ENCODE results near the gene FAM181A.

FAM181A gene

DNA sequence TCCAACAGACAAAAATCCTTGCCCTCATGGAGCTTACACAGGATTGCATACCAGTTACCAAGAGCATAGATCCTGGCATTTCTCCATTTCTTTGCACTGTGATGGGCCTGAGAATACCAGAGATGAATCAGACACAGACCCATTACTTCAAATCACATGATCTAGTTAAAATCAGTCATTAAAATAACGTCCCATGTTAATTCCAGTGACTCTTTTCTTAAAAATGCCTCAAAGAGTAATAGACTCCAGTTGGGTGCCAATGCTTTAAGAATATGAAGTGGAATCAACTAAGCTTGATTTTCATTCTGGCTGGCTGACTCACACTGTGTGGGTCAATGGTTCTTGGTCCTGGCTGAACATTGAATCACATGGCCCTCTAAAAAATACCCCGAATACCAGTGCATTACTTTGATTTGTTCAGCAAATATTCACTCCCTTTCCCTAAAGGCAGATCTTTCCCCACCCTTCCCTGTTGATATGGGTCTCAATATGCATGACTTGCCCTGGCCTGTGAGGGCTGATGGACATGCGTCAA is 38.2 kb downstream of the FAM181A start:
- TF ChIP-seq GATA3 (IDR thresholded peaks at IDR 0.05; ENCODE audit: low read depth, low read length) (no peak), GATA2 (IDR thresholded peaks at IDR 0.05; ENCODE audit: low read depth, low read length) (no peak)

DNA sequence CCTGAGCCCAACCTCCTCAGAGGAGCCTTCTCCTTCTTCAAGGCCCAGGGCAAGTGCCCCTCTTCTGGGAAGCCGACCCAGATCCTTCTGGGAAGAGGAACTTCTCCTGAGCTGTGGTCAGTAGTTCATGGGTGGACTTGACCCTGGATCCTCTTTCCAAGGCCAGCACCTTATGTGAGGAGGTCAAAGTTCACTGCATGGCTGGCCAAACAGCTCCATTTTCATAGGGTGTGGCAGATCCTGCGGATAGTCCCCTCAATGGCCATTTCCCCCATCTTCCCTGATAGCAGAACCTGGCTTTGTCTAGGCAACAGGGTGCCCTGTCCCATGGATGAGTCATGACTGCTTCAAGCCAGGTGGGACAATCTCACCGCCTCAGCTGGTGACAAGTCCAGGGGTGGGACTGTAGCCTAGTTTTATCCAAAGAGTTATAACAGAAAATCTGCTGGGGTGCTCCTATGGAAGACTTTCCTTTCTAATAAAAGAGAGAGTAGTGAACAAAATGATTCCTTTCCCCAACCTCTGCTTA is 38.9 kb downstream of the FAM181A start:
- no peak for TF ChIP-seq GATA3 (IDR thresholded peaks at IDR 0.05; ENCODE audit: low read depth, low read length)
- TF ChIP-seq GATA2 (IDR thresholded peaks at IDR 0.05; ENCODE audit: low read depth, low read length) = no peak

DNA sequence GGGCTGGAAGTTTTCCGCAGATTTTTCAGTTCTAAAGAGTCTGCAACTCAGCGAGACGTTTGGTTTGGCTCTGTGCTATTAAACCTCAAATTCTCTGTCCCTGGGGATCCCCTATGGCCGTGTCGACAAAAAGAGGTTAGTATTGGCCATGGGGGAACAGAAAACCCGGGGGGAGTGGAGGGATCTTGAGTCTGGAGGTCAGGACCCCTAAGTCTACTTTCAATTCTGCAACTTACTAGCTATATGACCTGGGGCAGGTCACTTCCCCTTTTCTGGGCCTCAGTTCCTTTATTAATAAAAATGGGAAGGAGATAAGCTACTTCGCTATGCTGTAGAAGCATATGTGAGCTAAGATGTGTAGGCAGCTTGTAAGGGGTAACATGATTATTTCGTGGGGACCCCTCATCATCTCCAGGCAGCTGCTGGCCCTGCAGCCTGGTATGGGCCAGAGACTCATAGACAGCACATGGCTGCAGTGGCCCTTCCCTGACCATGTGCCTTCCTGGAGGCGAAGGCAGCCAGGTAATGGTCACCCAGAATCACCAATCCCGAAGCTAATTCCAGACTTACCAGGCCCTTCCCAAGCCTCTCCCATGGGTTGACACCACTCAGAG is 40.6 kb downstream of the FAM181A start:
- no peak for TF ChIP-seq GATA2 (IDR thresholded peaks at IDR 0.05; ENCODE audit: low read depth, low read length)
- no peak for TF ChIP-seq GATA3 (IDR thresholded peaks at IDR 0.05; ENCODE audit: low read depth, low read length)

DNA sequence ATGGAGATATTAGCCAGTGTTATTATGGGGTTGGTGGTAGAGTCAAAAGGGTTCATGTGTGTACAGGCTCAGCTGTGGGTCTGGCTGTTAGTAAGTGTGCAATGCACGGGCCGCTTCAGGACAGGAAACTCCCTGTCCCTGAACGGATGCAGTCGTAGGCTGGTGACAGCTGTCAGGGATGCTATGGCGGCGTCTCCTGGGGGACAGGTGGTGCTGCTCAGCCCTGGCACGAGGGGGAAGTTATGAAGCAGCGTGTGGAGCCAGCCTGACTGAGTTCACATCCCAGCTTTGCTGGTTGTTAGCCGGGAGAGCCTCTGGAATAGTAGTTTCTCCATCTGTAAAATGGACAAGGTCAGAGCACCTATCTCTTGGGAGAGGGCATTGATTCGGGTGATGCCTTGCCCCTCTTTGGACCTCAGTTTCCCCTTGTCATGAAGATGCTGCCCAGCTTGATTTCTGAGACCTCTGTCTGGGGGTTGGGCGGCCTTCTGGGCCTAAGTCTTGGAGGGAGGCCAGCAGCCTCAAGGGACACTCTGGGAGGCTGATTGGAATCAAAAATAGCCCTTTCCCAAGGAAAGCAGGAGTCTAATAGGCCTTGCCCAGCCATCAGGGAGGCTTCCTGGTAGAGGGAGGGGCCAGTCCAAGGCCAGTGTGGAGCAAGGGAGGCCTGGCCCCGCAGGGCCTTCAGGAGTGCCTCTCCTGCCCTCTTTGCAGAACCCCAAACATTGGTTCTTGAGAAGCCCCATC is 42.1 kb downstream of the FAM181A start:
- TF ChIP-seq GATA3 (IDR thresholded peaks at IDR 0.05; ENCODE audit: low read depth, low read length) (no peak), GATA2 (IDR thresholded peaks at IDR 0.05; ENCODE audit: low read depth, low read length) (no peak)

DNA sequence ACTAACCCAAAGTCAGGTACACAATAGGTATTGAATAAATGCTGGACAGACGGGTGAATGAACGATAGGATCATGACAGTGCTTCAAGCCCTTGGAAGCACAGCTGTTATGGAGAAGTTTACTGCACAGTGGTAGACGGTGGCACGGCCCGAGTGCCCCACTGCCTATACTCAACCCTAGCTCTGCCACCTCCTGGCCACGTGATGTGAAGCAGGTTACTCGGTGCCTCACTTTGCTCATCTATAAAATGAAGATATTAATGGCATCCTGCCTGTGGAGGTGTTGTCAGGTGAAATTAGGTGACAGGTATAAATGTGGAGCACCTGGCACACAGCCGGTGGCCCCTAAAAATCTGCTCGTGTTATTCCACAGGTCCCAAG is 43.4 kb downstream of the FAM181A start:
- TF ChIP-seq GATA3 (IDR thresholded peaks at IDR 0.05; ENCODE audit: low read depth, low read length) = no peak
- TF ChIP-seq GATA2 (IDR thresholded peaks at IDR 0.05; ENCODE audit: low read depth, low read length) = no peak

DNA sequence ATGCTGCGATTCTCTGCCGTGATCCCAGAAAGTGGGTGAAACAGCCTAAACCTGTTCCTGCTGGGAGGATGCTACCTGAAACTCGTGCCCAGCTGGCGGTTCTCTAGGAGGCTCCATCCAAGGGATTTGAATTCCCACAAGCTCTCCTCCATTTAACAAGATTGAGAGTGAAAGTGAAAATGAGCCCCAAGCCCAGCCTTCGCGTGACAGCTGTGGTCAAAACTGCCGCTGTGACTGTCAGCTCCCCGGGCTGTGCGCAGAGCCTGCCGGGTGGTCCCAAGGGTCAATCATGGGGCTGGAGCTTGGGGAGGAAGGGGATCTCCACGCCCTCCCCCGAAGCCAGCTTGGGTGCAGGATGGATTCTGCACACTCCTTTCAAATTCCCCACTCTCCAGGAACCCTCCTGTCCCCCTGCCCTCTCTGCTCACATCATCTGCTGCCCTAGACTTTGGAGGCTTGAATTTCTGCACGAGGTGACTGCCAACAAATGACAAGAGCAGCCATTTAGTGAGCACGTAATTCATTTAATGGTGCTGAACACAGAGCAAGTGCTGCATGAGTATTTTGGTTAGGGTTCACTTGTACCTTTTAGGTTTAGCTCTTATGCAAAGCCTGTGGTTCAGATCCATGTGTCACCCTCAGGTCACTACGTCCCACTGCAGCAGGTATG is 44.0 kb downstream of the FAM181A start:
- TF ChIP-seq GATA3 (IDR thresholded peaks at IDR 0.05; ENCODE audit: low read depth, low read length) = no peak
- no peak for TF ChIP-seq GATA2 (IDR thresholded peaks at IDR 0.05; ENCODE audit: low read depth, low read length)

DNA sequence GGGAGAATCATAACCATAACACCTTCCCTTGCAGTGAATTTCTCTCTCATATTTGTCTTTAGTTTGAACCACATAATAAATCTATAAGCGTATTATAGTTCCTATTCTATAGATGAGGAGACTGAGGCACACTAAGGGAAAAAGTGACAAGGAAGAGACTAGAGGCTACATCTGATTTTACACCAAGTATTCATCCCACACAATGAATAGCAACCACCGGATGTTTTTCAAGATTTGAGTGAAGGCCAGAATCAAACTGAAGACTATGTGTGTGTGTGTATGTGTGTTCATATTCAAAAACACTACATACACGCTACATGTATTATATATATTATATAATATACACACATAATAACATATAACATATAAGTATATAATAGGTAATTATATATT is 44.5 kb downstream of the FAM181A start:
- no peak for TF ChIP-seq GATA2 (IDR thresholded peaks at IDR 0.05; ENCODE audit: low read depth, low read length)
- TF ChIP-seq GATA3 (IDR thresholded peaks at IDR 0.05; ENCODE audit: low read depth, low read length) = no peak

DNA sequence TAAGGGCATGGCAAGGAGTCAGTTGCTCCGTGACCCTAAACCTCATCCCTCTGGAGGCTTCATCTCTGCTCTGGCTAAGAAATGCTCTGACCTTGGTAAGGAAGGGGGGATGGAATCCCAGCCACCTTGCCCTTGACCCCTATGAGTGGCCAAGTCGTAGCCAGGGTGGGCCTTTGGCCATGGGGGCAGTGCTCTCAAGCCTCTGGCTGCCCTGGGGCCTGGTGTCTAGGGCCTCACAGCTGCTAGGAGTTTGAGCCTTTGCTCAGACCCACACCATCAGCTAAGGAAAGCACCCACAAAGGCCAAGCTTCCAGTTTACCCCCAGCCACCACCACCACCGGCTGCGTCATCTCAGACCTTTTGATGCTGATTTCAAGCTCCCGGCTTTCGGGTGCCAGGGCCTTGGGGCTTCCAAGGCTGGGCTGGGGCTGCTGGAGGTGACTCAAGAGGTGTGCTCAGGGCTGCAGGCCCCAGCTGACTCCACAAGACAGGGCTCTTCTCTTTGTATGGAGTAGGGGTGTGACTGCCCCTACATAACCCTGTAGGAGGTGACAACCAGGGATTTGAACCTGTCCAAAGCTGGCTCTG is 45.6 kb downstream of the FAM181A start:
- TF ChIP-seq GATA3 (IDR thresholded peaks at IDR 0.05; ENCODE audit: low read depth, low read length) = no peak
- TF ChIP-seq GATA2 (IDR thresholded peaks at IDR 0.05; ENCODE audit: low read depth, low read length) = no peak

DNA sequence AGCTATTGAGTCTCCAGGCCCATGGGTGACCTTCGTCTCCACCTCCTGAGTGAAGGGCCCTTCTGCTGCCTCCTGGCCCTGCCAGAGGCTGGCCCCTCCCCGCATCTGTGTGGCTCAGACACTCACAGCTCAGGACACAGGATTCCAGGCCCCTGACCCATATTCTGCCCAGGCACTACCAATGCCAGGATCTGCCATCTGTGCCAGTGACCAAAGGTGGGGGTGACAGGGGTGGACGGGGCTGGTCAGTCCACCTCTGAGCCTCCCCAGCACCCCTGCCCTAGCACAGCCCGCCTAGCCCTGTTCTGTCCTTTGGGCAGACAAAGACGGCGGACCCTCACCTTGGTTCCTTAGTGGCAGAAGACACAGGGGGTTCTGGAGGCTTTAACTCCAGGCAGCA is 46.5 kb downstream of the FAM181A start:
- no peak for TF ChIP-seq GATA2 (IDR thresholded peaks at IDR 0.05; ENCODE audit: low read depth, low read length)
- TF ChIP-seq GATA3 (IDR thresholded peaks at IDR 0.05; ENCODE audit: low read depth, low read length) = no peak

DNA sequence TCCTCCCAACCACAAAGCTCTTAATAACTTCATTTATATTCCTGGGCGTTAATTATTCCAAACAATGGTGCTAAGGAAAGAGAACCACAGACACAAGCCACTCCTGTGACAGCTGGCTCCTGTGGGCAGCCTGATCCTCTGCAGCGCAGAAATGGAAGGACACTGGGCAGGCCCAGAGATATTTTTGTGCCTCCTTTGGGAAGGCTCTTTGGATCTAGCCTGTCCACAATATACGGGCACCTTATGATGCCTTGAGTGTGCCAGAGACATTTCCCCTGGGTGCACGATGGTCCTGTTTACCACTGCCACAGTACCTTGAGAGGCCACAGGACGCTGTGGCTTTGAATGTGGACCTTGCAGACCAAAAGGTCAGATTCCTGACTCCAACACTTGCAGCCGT is 47.2 kb downstream of the FAM181A start:
- TF ChIP-seq GATA2 (IDR thresholded peaks at IDR 0.05; ENCODE audit: low read depth, low read length) (no peak), GATA3 (IDR thresholded peaks at IDR 0.05; ENCODE audit: low read depth, low read length) (no peak)

DNA sequence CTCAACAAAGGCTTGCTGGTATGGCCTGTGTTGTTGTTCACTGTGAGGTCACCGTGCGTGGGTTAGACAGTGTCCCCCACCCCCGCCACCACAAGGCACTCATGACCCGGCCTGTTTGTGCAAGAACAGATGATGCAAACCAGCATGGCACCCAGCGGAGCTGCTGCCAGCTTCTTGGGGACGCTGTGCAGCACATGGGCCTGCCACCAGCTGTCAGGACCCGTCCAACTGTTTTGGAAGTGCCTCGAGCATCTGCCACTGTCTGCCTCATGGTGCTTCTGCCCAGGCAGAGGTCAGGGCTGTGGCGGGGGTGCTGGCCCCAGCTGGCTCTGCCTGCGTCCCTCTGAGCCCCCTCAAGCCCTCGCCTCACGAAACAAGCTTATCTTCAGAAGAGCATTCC is 47.7 kb downstream of the FAM181A start:
- no peak for TF ChIP-seq GATA2 (IDR thresholded peaks at IDR 0.05; ENCODE audit: low read depth, low read length)
- no peak for TF ChIP-seq GATA3 (IDR thresholded peaks at IDR 0.05; ENCODE audit: low read depth, low read length)

DNA sequence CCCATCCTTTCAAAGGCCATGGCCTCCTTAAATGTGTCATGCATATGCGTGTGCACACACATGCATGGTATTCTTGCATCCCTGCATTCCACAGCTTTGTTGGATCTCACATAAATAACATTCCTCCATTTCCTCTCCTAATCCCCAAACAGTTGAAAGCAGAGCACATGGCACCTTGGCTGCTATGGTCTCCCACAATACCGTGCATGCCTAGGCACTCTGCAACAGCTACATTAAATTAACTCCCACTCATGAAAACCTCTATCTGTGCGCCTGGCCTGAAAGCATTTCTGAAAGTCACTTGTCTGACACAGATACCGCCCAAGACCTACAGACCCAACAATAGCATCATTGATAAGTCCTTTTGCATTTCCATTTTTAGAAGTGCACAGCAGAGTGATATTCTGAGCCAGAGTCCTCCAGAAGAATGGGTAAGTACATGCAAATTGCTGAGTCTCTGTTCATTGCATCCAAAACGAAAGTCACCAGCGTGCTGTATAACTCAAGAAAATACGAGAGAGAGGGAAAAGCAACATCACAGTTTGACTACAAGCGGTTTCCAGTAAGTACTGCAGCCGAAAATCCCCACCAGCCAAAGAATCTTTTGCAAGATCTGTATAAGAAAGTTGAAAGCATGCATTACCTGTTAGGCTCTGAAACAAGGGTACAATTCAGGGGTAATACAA is 48.8 kb downstream of the FAM181A start:
- no peak for TF ChIP-seq GATA2 (IDR thresholded peaks at IDR 0.05; ENCODE audit: low read depth, low read length)
- no peak for TF ChIP-seq GATA3 (IDR thresholded peaks at IDR 0.05; ENCODE audit: low read depth, low read length)

DNA sequence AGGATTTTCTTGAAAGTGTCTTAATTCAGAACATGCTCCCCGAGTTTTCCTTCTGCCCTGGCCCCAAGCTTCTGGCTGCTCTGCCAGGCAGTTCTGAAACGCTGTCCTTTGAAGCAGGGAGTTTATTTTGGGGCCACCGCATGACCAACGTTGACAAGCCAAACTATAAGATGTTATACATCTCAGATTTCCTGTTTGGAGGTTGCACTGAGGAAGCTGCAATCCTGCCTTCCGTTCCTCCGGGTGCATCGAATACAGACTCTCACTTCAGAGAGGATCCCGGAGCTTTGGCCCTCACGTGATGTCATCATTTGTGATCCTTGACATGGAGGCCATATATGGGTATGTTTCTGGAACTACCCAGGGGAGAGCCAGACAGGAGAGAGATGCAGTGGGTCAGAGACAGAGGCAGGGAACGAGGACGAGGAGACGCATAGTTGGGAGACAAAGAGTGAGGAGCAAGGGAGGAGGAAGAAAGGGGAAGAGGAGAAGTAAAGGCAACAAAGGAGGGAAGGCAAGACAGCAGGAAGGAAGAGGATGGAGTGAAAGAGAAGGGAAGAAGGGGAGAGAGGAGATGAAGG is 49.4 kb downstream of the FAM181A start, which contains the start of gene ASB2:
ASB2 (minus strand) TSS at position 94 of the 581 bp plus-strand sequence. CDS start 12,031 bp downstream, outside the sequence.
- TF ChIP-seq GATA2 (IDR thresholded peaks at IDR 0.05; ENCODE audit: low read depth, low read length) (no peak), GATA3 (IDR thresholded peaks at IDR 0.05; ENCODE audit: low read depth, low read length) (no peak)
